GM12891 (cell line): Measurements from ENCODE around the gene RFC5.

Experiments used
- POLR2A ChIP-seq: IDR thresholded peaks from 2 replicates; pipeline ENCODE4 v1.6.1; 2011; ENCODE audit warnings: low read depth, low read length, control low read depth
- POLR2AphosphoS5 ChIP-seq: IDR thresholded peaks from 2 replicates; pipeline ENCODE4 v1.6.1; 2011; ENCODE audit warnings: low read depth, low read length, control low read depth
- SPI1 ChIP-seq: IDR thresholded peaks from 2 replicates; pipeline ENCODE4 v1.6.1; 2011; ENCODE audit warnings: low read depth, low read length, control low read depth

DNA sequence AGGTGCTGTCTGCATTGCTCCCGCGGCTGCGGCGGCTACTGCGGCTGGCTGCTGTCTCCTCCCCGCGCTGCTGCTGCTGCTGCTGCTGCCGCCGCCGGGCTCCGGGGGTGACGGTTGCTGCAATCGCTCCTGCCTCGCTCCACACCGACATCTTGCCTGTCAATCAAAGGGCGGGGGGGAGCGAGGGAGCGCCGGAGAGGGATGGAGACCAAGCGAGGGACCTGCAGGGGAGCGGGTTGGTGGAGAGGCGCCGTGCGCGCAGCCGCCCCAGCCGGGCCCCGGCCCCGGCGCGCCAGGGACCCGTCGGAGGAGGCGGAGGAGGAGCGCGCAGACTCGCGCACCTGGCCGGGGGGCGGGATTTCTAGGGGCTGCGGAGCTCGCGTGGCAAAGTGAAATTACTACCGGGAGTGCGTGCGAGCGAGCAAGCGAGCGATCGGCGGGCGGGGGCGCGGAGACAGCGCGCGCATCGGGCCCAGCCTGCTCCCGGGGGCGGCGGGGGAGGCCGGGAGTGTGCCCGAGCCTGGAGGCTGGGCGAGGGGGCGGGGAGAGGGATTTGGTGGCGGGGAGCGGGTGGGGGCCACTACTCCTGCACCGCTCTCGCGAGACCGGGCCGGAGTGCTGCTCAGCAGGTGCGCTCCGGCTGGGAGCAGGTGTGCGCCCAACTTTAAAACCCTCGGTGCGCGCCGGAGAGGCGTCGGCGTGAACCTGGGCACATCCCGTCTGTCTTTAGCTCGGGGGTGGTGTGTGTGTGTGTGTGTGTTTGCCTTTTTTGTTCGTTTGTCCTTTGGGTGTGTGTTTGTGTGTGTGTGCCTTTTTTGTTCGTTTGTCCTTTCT, 47.5 kb upstream of the RFC5 start, which contains the start of gene KSR2:
- no peak for TF ChIP-seq POLR2AphosphoS5
- no peak for TF ChIP-seq POLR2A
- TF ChIP-seq SPI1, result no peak
